CD4-positive, alpha-beta T cell (primary cell): ENCODE measurements around the gene PORCN. TPM values are rescaled to one million over a fixed set of nuclear protein-coding genes. Genes with fewer than 3 reads are reported as not detected.

Experiments
- ATAC-seq: fragments of 200-7000 bp; cut with Tn5 transposase; one replicate; pipeline ENCODE4 v1.10.0; 2022; ENCODE audit warnings: mild to moderate bottlenecking; ENCODE audit not compliant: poor library complexity
- CTCF ChIA-PET: fragments of 350-600 bp; sonication (Branson Sonifier 250); formaldehyde crosslinking; loops from one replicate; lab custom pipeline; 2021; ENCODE audit warnings: antibody characterized with exemption, inconsistent platforms; lab: Charles Lee
- POLR2A ChIA-PET: fragments of 350-600 bp; sonication (Branson Sonifier 250); formaldehyde crosslinking; loops from one replicate; lab custom pipeline; 2021; ENCODE audit warnings: antibody characterized with exemption, inconsistent platforms; lab: Charles Lee
- DNase-seq, 14 experiments: peaks; one replicate each; pipeline ENCODE4 v3.0.0-alpha.2; 2013 to 2020; ENCODE audit warnings: mixed read lengths in 2 of 14
- H3K27ac ChIP-seq, 2 donors: one replicate each; pipeline versions ENCODE4 v1.5.1 to v1.7.0; 2013; ENCODE audit warnings: low read length in 2 of 2, low read depth in 1 of 2, mild to moderate bottlenecking in 1 of 2
- H3K27me3 ChIP-seq, 2 experiments: 1 replicate in 1 of 2; 2 replicates in 1 of 2; pipeline versions ENCODE4 v1.6.1 to v1.7.0; 2013; ENCODE audit warnings: low read length in 2 of 2, control low read depth in 1 of 2, mild to moderate bottlenecking in 1 of 2, moderate library complexity in 1 of 2; ENCODE audit not compliant: insufficient read depth in 2 of 2, control insufficient read depth in 1 of 2
- H3K36me3 ChIP-seq: one replicate; pipeline ENCODE4 v1.6.1; 2013; ENCODE audit warnings: low read length, control low read depth; ENCODE audit not compliant: insufficient read depth
- H3K4me1 ChIP-seq: one replicate; pipeline ENCODE4 v1.6.1; 2013; ENCODE audit warnings: low read length, control low read depth; ENCODE audit not compliant: insufficient read depth
- H3K4me3 ChIP-seq: one replicate; pipeline ENCODE4 v1.5.1; 2013; ENCODE audit warnings: mild to moderate bottlenecking, low read length, moderate library complexity
- H3K9me3 ChIP-seq, 2 experiments: 1 replicate in 1 of 2; 2 replicates in 1 of 2; pipeline versions ENCODE4 v1.6.1 to v1.7.0; 2013; ENCODE audit warnings: low read length in 2 of 2, mild to moderate bottlenecking in 2 of 2, control low read depth in 1 of 2, moderate library complexity in 1 of 2; ENCODE audit not compliant: control insufficient read depth in 1 of 2, insufficient read depth in 1 of 2
- H3K27ac Mint-ChIP-seq: one replicate; pipeline ENCODE4 v1.8.0; 2020; ENCODE audit warnings: mixed read lengths
- H3K27me3 Mint-ChIP-seq: one replicate; pipeline ENCODE4 v1.8.0; 2021; ENCODE audit warnings: mixed read lengths
- H3K36me3 Mint-ChIP-seq: one replicate; pipeline ENCODE4 v1.8.0; 2021; ENCODE audit warnings: low read depth, mixed read lengths
- H3K4me1 Mint-ChIP-seq: one replicate; pipeline ENCODE4 v1.8.0; 2021; ENCODE audit warnings: low read depth, mixed read lengths
- H3K4me3 Mint-ChIP-seq: one replicate; pipeline ENCODE4 v1.8.0; 2020; ENCODE audit warnings: mild to moderate bottlenecking, mixed read lengths
- H3K9me3 Mint-ChIP-seq: one replicate; pipeline ENCODE4 v1.8.0; 2020; ENCODE audit warnings: mixed read lengths
- intact Hi-C, 2 experiments: fragments of 100-400 bp; cut with DNase I in 1 of 2; cut with micrococcal nuclease in 1 of 2; formaldehyde crosslinking; loops; one replicate each; pipeline versions ENCODE4 v1.15.1 to v1.9.0; 2023 to 2025; cut with DNase I, micrococcal nuclease
- total RNA-seq, 174 experiments: library from RNA in 2 of 174; stranded (reverse) in 2 of 174; gene quantifications; one replicate each; pipeline ENCODE4 v1.2.3 and lab custom pipeline; 2021 to 2026
- TF ChIP-seq, protein P1 (sequence below): fragments of 200-600 bp; IDR thresholded peaks from one replicate; pipeline ENCODE4 v1.8.0; 2022; ENCODE audit warnings: antibody characterized with exemption, mild to moderate bottlenecking

PORCN gene
- total RNA-seq, 2 experiments from 2014 or later = 12.0 to 14.1 TPM

DNA sequence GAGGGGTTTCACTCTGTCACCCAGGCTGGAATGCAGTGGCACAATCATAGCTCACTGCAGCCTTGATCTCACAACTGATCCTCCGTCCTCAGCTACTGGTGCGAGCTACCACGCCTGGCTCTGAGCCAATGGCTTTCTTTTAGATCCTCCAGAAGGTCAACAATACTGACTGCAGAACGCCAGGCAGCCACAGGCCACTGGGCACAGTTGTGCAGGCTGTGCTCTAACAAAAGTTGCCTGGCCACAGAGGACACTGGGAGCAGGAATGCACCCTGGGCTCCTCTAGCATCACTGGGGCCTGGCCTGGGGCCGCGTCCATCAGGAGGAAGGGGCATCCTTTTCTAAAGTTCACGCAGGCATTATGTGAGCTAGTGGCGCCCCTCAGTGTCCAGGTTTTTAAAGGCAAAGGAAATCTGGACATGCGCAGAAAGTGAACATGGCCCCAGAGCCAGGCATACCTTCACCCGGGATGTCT, 14.9 kb upstream of the PORCN start:
- Histone ChIP-seq H3K4me1 (no peaks in the 10 kb centered on the region), H3K4me3 (no peak overlapping the region), H3K27ac (no peak overlapping the region), H3K36me3 (no peaks in the 10 kb centered on the region), H3K27me3 (no peaks in the 10 kb centered on the region), H3K9me3 (no peaks in the 10 kb centered on the region)
- H3K4me3 Mint-ChIP-seq = no peak overlapping the region
- ATAC-seq (no peak), DNase-seq (no peak)
- H3K27me3 Mint-ChIP-seq = no peaks in the 10 kb centered on the region
- H3K9me3 Mint-ChIP-seq = no peaks in the 10 kb centered on the region
- no peaks in the 10 kb centered on the region for H3K36me3 Mint-ChIP-seq
- ChIA-PET CTCF (interaction anchor here (0.7 kb wide), 1 partner anchor 1903 kb away, joined by 3 read pairs; no protein-coding TSS in a partner anchor), POLR2A (no interaction called here)
- intact Hi-C loops = no loop called here
- no peaks in the 10 kb centered on the region for H3K4me1 Mint-ChIP-seq
- H3K27ac Mint-ChIP-seq = no peak overlapping the region
- TF ChIP-seq, protein P1, sequence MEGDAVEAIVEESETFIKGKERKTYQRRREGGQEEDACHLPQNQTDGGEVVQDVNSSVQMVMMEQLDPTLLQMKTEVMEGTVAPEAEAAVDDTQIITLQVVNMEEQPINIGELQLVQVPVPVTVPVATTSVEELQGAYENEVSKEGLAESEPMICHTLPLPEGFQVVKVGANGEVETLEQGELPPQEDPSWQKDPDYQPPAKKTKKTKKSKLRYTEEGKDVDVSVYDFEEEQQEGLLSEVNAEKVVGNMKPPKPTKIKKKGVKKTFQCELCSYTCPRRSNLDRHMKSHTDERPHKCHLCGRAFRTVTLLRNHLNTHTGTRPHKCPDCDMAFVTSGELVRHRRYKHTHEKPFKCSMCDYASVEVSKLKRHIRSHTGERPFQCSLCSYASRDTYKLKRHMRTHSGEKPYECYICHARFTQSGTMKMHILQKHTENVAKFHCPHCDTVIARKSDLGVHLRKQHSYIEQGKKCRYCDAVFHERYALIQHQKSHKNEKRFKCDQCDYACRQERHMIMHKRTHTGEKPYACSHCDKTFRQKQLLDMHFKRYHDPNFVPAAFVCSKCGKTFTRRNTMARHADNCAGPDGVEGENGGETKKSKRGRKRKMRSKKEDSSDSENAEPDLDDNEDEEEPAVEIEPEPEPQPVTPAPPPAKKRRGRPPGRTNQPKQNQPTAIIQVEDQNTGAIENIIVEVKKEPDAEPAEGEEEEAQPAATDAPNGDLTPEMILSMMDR = no peak

DNA sequence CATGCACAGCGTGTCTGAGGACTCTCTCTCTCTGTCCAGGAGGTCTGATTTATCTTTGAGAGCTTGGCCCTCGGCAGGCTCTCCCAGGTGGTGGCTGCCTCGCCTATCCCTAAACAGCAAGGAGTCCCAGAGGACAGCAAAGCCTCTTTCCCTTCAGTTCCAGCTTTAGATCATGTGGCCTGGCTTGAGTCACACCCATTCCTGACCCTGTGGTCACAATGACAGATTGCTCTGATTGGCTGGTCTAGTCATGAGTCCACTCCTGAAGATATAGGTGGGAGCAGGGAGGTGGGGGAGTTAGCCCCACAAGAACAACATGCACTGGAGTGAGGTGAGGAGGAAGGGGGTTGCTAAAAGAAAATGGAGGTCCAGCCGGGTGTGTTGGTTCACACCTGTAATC, 12.1 kb upstream of the PORCN start:
- H3K27me3 Mint-ChIP-seq = no peaks in the 10 kb centered on the region
- intact Hi-C loops = no loop called here
- Histone ChIP-seq H3K27me3 (no peaks in the 10 kb centered on the region), H3K4me3 (no peak overlapping the region), H3K4me1 (no peaks in the 10 kb centered on the region), H3K36me3 (no peaks in the 10 kb centered on the region), H3K27ac (no peak overlapping the region), H3K9me3 (no peaks in the 10 kb centered on the region)
- H3K9me3 Mint-ChIP-seq = no peaks in the 10 kb centered on the region
- DNase-seq (no peak), ATAC-seq (no peak)
- no peak overlapping the region for H3K27ac Mint-ChIP-seq
- ChIA-PET POLR2A (no interaction called here), CTCF (no interaction called here)
- H3K4me1 Mint-ChIP-seq = no peaks in the 10 kb centered on the region
- no peaks in the 10 kb centered on the region for H3K36me3 Mint-ChIP-seq
- TF ChIP-seq, protein P1 = no peak
- no peak overlapping the region for H3K4me3 Mint-ChIP-seq

DNA sequence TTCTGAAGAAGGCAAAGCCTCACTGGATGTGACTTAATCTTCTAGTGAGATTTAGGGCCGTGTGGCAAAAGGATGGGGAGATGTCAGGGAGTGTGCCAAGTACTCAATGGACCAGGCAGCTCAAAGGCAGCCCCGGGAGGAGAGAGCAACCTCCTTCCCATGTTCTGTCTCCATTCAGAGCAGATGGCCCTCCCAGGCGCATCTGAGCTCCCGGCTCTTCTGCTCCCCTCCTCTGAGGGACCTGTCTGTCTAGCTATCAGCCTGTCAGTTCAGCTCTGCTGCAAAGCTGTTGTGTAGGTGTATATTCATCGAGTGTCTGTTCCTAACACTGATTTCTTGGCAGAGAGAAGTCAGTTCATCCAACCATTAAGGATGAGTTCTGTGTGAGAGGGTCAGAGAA, 10.9 kb upstream of the PORCN start:
- Mint-ChIP-seq H3K27ac (no peak overlapping the region), H3K4me3 (no peak overlapping the region), H3K9me3 (no peaks in the 10 kb centered on the region), H3K36me3 (no peaks in the 10 kb centered on the region), H3K4me1 (no peaks in the 10 kb centered on the region), H3K27me3 (no peaks in the 10 kb centered on the region)
- CTCF ChIA-PET = no interaction called here
- TF ChIP-seq, protein P1 = no peak
- intact Hi-C loops = no loop called here
- Histone ChIP-seq H3K4me3 (no peak overlapping the region), H3K27ac (no peak overlapping the region), H3K9me3 (no peaks in the 10 kb centered on the region), H3K4me1 (no peaks in the 10 kb centered on the region), H3K36me3 (no peaks in the 10 kb centered on the region), H3K27me3 (no peaks in the 10 kb centered on the region)
- DNase-seq = no peak
- POLR2A ChIA-PET = no interaction called here
- no peak for ATAC-seq
